Activated CD4-positive, alpha-beta T cell treated with anti-CD3 and anti-CD28 coated beads for 24 hours (primary cell): ENCODE data around the gene MKNK2.

Experiments used
- DNase-seq, 2 donors: peaks; one replicate each; pipeline ENCODE4 v3.0.0-alpha.2; 2020; ENCODE audit warnings: low read depth in 2 of 2

The MKNK2 gene

DNA sequence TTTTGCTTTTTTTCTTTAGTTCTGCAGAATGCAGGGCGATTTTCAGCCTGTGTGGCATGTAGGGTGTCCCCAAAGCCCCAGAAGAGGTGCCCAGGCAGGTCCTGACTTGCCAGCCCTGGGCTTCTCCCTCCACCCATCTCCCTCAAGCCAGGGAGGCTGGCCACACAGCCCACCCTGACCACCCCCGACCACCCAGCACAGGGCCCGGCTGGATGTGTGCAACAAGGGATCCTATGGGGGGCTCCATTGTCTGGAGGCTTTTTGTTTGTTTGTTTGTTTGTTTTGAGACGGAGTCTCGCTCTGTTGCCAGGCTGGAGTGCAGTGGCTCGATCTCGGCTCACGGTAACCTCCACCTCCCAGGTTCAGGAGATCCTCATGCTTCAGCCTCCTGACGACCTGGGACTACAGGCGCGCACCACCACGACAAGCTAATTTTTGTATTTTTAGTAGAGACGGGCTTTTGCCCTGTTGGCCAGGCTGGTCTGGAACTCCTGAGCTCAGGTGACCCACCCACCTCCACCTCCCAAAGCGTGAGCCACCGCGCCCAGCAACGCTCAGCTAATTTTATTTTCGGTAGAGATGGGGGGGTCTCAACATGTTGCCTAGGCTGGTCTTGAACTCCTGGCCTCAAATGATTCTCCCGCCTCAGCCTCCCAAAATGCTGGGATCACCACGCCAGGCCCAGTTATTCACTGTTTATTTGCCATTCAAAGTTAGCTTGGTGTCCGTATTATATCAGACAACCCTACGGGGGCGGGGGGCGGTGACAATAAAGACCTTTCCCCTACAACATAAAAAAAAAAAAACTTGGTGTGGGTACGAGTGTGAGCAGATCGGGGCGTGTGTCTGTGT is 7.8 kb upstream of the MKNK2 start:
- no peak for DNase-seq

DNA sequence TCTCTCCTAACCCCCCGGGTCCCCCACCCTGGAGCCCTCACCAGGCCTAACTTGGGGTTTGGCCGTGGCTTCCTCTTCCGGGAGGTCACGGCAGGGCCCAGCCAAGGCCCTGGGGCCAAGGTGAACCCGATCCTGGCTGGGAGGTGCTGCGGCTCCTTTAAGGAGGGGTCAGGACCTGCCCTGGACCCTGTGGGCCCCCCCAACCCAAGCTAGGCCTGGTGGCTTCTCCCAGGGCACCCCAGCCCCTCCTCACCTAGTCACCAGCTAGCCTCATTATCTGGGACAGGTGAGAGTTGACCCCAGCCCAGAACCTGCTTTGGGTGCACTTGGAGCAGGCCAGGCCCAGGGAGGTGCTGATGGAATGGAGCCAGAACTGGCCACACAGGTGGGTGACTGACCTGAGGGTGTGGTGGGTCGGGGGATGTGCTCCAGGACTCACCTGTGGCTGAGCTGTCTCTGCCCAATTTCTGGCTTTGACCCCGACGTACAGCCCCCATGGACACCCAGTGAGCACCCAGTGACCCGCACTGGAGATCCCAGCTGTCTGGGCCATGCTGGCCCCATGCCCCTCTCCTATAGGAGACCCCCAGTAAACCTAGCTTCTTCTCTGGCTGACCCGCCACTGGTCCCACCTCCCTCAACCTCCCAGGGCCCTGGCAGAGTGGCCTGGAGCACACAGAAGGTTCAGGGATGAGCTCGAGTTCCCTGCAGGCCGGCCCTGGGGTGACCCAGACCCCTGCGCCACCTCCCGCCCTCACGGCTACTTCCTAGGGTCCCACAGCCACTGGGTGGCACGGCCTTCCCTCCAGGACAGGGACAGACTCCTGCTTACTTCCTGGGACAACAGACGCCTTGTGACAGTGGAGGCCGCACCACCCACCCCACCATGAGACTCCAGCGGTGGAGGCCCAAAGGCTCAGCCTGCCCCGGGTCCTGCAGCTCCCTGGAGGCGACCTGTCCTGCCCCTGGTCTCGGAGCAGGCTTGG is 6.7 kb upstream of the MKNK2 start:
- no peak for DNase-seq

DNA sequence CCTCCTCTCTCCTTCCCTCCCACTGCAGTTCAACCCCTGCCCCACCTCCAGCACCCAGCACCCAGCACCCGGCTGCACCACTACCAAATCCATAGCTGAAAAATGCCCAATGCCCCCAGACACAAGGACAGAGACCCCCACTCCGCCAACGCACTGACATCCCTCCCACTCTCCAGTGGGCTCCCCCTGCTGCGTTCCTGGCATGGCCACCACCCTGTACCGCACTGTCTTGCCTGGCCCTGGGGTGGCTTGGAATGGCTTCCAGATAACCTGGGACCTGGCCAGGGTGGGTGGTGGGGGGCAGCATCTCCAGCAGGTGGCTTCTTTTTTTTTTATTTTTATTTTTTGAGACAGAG is 5.8 kb upstream of the MKNK2 start:
- DNase-seq: no peak

DNA sequence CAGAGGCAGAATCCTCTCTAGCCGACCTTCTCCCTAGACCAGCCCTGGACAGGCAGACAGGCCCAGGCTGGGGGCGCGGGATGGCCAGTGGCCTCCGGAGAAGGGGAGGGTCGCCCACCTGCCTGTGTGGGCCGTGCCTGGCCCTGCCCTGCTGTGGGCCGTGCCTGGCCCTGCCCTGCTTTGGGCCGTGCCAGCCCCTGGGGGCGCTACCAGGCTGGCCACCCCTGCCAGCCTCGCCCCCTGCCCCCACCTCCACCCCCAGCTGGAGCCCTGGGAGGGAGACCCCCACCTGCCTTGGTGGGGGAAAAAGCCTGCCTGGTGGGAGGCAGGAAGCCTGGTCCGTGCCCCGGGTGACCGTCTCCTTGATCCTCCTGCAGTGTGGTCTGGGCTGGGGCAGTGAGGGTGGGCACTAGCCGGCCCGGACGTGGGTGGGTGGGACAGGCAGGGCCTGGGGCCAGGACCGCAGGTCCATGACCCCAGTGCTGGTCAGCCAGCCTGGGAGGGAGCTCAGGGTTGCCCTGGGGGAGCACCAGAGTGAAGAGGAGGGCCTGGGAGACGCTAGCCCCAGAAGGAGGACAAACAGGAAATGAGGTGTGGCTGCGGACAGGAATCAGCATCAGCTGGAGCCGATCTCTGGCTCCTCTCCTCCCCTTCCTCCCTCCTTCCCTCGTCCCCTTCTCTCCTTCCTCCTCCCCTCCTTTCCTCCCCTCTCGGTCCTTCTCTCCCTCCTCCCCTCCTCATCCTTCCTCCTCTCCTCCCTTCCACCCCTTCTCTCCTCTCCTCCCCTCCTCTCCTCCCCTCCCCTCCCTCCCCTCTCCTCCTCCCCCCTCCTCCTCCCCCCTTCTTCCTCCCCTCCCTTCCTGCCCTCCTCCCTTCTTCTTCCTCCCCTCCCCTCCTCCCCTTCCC is 5.1 kb upstream of the MKNK2 start:
- DNase-seq: no peak

DNA sequence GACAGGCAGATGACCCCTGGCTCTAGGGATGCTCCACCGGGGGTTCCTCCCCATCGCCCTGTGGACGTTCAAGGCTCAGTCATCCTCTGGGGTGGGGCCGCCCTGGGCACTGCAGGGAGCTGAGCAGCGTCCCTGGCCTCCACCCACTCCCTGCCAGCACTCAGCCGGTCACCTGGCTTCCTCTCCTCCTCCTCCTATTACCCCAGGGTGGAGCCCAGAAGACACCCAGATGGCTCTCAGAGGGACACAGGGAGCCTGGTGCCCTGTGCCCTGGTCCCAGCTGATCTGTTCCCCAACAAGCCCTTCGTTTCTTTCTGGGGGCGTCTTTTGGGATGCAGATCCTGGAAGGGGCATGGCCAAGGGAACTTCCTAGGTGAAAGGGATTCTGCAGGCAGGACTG is 3.7 kb upstream of the MKNK2 start:
- no peak for DNase-seq

DNA sequence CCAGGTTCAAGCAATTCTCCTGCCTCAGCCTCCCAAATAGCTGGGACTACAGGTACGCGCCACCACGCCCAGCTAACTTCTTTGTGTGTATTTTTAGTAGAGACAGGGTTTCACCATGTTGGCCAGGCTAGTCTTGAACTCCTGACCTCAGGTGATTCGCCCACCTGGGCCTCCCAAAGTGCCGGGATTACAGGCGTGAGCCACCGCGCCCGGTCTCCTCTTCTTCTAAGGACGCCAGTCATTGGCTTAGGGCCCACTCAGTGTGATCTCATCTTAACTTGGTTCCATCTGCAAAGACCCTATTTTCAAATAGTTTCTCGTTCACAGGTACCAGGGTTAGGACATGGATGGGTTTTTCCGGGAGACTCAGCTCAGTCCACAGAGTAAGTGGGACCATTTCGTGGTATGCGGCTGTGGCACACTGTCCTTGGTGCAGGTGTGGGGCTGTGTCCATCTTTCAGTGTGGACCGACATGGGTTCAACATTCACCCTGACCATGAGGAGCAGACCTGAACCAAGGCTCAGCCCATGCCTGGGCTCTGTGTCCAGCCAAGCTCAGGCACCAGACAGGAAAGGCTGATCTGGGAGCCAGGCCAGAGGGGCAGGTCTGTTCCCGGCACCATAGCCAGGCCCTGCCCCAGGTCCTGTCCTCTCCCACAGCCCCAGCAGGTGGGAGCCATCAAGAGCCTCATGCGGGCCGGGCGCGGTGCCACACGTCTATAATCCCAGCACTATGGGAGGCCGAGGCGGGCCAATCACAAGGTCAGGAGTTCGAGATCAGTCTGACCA is 2.8 kb upstream of the MKNK2 start:
- no peak for DNase-seq

DNA sequence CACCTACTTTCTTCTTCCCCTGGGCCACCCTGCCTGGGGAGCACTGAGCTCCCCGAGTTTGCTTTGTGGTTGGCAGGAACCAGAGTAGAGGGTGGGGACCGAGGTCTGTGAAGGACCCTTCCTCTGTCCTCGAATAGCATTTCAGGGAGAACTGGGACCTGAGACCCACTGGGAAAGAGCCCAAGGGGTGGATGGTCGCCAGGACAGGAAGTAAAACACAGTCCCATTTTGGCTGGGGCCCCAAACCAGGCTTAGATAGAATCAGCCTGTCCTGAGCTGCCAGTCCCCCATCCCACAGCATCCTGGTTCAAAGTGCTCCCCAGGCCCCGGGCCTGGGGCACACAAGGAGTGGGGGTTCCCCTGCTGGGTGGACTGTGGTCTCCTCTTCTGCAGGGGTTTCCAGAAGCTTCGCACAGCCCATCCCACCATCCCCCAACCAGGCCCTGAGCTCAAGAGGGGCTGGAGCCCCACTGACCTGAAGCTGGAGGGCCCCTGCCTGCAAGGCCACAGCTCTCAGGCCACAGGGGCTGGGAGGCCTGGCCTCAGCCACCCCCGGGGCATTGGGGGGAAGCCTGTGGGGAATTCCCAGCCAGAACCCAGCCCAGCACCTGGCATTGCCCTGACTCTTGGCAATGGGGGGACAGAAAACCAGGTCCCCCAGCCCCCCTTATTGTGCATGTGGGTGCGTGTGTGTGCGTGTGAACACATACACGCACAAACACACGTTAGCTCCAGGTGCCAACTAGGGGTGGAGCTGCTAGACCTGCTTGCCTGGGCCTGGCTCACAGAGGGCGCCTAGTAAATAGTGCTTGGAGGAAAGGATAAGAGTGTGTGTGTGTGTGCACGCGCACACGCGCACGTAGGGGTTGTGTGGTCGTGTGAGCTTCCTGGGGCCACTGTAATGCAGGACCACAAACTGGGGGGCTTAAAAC is 995 bp upstream of the MKNK2 start:
- DNase-seq: no peak

DNA sequence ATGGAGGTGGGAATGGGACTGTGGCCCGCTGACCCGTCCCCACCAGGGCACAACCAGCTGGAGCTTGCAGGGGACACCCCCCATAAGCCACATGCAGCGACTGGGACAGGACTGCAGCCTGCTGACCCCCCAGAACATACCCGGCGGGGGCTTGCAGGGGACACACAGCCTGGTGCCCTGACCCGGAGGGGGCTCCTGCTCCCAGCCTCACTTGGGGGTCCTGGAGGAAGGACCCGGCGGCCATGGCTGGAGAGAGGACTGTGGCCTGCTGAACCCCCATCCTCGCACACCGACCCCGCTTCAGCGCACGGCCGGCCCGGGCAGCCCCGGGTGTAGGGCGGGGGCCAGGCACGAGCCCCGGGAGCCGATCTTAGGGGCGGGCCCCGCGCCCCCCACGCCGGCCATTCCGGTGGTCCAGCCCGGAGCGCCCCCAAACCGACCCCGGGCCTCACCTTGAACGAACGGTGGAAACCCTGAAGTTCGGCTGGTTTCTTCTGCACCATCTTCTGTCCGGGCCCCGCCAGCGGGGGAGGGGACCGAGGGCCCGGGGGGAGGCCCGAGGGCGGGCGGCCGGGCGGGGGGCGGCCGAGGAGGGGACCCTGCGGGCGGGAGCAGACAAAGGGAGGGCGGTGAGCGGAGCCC is 574 bp downstream of the MKNK2 start:
- no peak for DNase-seq

DNA sequence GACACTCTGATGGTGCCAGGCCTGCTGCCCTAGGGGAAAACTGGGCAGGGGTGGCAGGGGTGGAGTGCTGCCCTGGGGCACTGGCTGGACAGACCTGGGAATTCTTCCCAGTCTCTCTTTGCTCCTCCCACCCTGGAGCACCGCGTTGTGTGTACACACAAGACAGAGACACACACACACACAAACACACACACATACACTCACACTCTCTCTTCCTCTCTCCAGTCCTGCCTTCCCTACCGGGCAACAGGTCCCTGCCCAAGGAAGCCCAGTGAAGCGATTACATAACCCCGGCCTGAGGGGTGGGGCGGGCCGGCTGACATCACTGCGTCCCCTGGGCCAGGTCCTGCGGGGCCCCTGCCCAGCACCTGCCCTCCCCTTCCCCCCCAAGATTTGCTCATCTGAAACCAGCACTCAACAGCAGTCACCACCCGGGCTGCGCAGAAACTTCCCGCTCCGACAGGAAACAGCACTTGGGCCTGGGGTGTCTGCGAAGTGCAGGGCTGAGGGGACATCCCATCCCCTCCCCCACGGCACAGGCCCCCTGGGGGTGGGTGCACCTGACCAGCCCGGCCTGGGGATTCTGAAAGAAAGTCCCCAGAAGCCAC is 1.2 kb downstream of the MKNK2 start:
- no peak for DNase-seq

DNA sequence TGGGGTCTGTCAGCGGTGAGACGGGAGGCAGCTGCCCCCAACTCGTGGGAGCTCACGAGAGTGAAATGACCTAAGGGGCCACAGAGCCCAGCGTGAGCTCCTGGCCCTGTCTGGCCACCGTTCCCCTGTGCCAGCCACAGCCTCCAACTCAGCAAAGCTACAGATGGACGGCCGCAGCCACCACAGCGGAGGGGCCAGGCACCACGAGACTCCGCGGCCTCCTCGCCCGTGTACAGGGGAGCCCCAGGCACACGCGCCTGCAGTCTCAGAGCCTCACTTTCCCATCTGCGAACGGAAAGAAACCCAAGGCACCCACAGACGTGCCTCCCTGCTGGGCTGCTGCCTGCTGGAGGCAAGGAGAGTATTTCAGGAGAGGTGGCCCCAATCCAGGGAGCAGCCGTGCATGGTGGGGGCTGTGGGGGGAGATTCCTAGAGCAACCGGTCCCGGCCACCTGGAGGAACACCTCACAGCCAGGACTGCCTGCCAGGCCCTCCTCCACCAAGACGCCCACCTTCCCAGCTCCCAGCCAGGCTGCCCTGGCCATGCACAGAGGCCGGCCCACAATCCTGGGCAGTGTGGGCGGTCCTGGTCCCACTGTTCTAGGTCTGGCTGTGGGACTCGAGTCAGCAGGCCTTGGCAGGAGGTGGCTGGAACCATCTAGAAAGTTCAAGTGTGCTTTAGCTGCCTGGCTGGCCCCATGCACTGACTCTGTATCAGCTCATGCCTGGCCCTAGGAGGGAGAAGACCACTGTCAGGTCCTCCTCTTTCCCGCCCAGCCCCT is 1.9 kb downstream of the MKNK2 start:
- no peak for DNase-seq

DNA sequence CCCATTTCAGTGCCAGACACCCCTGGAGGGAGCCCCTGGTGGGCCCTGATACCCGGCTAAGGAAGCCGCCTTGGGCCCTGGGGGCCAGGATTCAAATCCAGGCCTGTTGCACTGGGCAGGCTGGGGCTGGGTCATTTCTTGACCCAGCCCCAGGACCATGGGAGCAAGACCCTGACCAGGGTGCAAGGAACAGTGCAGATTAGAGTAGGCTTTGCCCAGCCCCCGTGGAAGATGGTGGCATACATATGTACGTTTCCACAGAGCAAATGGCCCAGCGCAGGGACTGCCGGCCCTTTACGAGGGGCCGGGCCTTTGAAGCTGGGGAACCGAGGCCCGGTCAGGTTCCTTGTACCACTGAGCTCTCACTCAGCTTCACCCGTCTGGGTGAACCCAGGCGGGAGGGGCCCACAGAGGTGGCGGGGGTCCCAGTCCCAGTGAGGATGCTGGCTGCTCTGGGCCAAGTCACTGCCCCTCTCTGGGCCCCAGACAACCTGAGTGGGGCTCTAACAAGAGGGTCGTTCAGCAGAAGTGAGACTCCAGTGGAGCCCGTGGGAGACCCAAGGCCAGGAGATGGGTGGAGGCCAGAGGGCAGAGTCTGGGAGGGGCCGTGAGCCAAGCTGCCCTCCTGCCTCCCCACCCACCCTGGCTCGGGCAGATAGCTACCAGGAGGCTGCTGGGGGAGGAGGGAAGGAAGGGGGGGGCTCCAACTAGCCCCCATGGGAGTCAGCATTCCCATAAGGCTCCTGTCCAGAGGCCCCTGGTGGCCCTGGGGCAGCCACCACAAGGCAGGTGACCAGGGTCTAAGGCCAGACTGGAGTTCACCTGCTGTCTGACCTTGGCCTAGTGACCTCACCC is 2.7 kb downstream of the MKNK2 start:
- DNase-seq: no peak

DNA sequence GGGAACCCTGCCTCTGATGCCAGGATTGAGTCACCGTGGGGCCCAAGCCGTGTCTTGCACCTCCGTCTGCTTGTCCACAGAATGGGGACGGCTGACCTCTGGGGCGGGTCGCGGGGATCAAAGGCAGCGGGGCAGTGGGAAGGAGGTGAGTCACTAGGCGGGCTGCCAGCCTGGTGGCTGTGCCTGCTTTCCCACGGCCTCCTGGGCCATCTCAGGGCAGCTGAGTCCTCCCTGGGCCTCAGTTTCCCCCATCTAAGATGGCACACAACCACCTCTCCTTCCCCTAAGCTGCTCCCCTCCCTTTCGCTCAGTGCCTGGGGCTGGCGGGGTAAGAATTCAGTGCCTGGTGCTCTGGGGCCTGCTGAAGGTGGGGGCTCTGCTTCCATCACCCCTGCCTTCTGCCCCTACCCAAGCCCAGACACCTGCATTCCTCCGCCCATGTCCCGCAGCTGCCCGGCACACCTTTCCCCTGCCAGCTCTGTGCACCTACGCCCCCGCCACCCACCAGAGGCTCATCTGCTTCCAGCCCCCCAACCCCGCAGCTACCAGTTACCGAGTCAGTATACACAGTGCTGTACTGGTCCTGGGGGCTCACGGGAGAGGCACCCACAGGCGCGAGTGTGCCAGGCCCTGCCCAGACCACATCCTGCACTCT is 3.5 kb downstream of the MKNK2 start:
- no peak for DNase-seq

DNA sequence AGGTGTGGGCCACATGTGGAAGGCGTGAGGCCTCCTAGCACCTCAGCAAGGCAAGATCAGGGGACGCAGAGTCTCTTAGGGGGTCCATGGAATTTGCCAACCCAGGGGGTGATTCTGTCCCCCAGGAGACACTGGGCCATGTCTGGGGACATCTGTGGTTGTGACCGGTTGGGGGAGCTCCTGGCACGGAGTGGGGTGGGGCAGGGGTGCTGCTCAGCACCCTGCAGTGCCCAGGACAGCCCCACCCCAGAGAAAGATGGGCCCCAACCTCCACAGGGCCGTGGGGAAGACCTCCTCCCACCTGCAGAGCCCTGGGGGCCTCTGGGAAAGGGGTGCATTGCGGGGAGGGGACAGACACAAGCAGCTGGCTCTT is 4.0 kb downstream of the MKNK2 start:
- DNase-seq: no peak

DNA sequence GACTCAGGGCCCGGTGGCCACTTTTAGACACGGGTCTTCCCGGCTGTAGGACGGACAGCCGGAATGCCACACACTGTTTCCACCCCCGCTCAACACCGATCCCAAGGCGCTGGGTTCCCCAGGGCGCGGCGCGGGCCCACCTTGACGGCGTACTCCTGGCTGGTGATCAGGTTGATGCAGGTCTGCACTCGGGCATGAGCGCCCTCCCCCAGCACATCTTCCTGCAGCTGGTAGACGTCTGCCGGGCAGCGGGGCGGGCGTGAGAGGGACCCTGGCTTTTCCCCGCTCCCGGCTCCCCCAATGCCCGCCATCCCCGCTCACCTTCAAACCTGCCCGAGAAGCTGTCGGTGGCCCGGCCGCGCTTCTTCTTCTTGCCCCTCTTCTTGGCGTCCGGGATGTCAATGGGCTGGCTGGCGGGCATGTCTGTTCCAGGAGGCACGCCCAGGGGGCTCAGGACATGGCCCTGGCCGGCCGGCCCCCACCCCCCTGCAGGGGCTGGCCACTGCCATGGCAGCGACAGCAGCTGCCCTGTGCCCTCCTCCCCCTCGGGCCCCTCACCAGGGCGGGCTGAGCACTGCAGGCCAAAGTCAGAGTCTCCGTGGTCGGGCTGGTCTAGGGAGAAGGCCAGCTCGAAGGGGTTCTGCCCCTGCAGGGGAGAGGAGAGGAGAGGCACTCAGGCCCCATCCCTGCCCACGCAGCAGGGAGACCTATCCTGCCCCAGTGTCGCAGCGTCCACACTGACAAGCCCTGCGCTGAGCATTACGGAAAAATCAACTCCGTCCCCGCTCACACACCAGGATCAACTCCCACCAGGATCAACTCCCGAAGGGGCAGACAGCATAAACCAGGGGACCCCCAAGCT is 4.8 kb downstream of the MKNK2 start:
- no peak for DNase-seq

DNA sequence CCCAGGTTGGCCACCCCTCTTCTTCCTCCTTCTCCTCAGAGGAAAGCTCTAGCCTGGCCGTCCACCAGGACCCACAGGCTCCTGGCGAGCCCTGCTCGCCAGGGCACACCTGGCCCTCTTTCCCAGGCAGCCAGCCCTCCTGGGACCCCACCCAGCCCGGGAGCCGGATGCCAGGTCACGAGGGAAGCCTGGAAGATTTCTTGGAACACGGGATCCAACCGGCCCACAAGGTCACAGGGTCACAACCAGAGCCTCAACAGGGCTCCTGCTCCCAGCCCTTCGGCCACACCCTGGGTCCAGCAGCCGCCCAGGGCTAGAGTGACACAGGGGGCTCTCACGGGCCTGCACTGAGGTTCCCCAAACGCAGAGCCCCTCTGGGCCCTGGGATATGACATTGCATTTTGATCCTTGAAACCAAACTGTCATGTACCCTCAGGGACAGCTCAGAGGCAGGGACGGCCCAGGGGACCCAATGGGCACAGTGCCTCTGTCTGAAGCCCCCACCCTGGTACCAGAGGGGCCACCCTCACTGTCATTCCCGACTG is 5.5 kb downstream of the MKNK2 start:
- no peak for DNase-seq
